LNCaP clone FGC (cell line): ENCODE results near the gene P2RX2.
"Not testable (repeated sequence)": the region's sequence is repeated elsewhere in the genome, so short reads cannot be mapped to it uniquely, and the experiment has no call there.

Experiments used
- DNase-seq: peaks from one replicate; pipeline ENCODE4 v3.0.0-alpha.2; 2011; ENCODE audit warnings: low read depth
- H3K4me3 ChIP-seq: 2 replicates; pipeline ENCODE4 v1.5.1; 2011; ENCODE audit warnings: mild to moderate bottlenecking, low read depth, low read length, control low read depth
- TF ChIP-seq, protein P1 (sequence below): IDR thresholded peaks from 2 replicates; pipeline ENCODE4 v1.5.1; 2012; ENCODE audit warnings: mild to moderate bottlenecking; ENCODE audit not compliant: control insufficient read depth, insufficient read depth; ENCODE audit errors: extremely low read depth

P2RX2 gene

DNA sequence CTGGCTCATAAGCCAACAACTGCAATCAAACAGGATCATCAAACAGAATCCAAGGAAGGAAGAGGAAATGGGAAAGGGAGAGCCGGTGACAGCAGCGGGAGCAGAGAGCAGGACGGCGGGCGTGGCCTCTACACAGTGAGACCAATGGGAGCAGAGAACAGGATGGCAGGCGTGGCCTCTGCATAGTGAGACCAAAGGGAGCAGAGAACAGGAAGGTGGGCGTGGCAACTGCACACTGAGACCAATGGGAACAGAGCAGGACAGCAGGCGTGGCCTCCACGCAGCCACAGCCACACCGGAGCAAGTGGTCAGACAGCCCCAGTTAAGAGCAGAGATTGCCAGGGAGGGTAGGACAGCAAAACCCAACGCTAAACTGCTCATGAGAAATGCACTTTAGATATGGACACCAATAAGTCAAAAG lies 24.6 kb upstream of the P2RX2 start:
- TF ChIP-seq, protein P1, sequence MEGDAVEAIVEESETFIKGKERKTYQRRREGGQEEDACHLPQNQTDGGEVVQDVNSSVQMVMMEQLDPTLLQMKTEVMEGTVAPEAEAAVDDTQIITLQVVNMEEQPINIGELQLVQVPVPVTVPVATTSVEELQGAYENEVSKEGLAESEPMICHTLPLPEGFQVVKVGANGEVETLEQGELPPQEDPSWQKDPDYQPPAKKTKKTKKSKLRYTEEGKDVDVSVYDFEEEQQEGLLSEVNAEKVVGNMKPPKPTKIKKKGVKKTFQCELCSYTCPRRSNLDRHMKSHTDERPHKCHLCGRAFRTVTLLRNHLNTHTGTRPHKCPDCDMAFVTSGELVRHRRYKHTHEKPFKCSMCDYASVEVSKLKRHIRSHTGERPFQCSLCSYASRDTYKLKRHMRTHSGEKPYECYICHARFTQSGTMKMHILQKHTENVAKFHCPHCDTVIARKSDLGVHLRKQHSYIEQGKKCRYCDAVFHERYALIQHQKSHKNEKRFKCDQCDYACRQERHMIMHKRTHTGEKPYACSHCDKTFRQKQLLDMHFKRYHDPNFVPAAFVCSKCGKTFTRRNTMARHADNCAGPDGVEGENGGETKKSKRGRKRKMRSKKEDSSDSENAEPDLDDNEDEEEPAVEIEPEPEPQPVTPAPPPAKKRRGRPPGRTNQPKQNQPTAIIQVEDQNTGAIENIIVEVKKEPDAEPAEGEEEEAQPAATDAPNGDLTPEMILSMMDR: no peak
- H3K4me3 ChIP-seq: peak overlapping the region; percentile 49
- DNase-seq: peak; percentile 98

DNA sequence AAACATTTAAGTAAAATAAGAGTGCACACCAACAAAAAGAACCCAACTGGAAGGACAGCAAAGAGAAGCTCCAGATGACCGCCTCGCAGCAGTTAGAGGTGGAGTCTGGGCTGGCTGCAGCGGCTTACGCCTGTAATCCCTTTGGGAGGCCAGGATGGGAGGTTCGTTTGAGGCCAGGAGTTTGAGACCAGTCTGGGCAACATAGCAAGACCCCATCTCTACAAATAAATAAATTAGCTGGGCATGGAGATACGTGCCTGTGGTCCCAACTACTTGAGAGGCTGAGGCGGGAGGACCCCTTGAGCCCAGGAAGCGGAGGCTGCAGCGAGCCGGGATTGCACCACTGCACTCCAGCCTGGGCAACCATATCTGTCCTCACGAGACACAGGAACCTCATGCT lies 23.4 kb upstream of the P2RX2 start:
- TF ChIP-seq, protein P1: no peak
- no peak for DNase-seq
- no peak overlapping the region for H3K4me3 ChIP-seq

DNA sequence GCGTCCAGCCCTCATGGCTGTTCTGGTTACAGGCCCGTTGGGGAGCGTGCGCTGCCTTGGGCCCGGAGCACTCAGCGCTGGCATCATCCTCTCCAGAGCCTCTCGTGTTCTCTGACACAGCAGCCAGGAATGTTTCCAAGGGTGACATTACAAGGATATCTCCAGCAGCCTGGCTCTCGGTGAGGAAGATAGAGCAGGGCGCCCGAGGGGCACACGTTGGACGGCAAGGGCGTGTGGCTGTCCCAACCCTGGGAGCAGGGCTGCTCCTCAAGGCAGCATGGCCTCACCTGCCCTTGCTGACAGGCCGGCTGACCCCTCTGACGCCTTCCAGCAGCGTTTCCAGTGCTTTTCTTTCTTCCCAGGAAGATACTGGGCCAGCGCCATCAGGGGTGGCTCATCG lies 22.6 kb upstream of the P2RX2 start:
- TF ChIP-seq, protein P1: no peak
- no peak overlapping the region for H3K4me3 ChIP-seq
- DNase-seq: no peak

DNA sequence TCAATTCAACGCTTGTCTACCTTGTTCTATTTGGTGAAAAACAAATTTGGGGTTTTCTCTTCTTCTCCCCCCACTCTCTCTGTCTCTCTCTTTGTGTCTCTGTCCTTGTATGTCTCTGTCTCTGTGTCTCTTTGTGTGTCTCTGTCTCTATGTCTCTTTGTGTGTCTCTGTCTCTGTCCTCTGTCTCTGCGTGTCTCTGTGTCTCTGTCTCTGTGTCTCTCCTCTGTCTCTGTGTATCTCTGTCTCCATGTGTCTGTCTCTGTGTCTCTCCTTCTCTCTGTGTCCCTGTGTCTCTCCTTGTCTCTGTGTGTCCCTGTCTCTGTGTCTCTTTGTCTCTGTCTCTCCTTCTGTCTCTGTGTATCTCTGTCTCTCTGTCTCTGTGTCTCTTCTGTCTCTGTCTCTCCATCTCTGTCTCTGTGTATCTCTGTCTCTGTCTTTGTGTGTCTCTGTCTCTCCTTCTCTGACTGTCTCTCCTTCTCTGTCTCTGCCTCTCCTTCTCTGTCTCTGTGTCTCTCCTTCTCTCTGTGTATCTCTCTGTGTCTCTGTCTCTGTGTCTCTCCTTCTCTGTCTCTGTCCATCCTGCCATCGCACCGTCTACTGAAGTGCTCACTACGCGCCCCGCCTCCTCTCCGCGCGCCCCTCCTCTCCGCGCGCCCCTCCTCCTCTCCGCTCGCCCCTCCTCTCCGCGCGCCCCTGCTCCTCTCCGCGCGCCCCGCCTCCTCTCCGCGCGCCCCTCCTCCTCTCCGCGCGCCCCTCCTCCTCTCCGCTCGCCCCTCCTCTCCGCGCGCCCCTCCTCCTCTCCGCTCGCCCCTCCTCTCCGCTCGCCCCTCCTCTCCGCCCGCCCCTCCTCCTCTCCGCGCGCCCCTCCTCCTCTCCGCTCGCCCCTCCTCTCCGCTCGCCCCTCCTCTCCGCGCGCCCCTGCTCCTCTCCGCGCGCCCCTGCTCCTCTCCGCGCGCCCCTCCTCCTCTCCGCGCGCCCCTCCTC lies 21.0 kb upstream of the P2RX2 start:
- peak overlapping the region; percentile 49 for H3K4me3 ChIP-seq
- DNase-seq: no peak
- TF ChIP-seq, protein P1: no peak

DNA sequence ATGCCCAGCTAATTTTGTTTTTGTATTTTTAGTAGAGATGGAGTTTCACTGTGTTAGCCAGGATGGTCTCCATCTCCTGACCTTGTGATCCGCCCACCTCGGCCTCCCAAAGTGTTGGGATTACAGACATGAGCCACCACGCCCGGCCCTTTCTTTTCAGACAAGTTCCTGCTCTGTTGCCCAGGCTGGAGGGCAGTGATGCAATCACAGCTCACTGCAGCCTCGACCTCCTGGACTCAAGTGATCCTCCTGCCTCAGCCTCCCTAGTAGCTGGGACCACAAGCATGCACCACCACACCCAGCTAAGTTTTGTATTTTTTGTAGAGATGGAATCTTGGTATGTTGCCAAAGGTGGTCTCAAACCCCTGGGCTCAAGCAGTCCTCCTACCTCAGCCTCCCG lies 19.1 kb upstream of the P2RX2 start:
- not testable (repeated sequence) for DNase-seq, H3K4me3 ChIP-seq

DNA sequence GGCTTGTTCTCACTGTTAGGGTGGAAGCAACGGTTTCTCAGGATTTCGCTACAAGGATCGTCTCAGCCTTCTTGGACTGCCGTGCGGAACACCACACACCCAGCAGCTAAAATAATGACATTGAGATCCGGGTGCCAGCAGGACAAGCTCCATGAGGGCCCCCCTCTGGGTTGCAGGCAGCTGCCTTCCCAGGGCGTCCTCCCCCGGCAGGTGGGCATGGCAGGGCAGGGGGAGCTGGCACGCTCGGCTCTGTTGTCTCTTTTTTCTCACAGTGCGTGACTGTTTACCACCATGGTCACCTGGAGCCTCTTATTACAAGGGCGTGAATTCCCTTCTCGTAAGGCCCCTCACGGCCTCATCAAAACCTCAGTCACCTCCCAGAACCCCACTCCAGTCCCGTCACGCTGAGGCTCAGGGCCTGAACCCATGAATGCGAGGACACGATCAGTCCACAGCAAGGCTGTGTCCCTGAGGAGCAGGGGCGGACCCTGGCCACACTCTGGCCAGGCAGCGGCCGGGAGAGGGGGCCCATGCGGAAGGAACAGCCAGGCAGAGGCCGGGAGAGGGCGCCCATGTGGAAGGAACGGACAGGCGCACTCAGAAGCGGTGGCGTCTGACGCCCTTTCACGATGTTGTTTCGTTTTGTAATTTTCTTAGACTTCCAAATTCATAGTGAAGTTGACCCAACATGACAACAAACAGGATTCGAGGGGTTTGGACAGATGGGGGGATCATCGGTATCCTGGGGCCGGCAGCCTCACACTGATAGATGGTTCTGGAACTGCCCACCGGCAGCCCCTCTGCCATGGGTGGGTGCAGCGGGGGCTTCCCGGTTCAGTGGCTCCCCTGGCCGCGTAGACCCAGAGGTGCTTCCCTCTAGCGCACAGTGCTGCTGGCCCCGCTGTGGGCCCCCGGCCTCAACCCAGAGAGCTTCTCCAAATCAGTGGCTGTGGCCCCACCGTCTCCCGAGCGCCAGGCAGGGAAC lies 18.2 kb upstream of the P2RX2 start:
- H3K4me3 ChIP-seq: peak overlapping the region; percentile 48
- TF ChIP-seq, protein P1: peak; percentile 93
- DNase-seq: no peak
